GF-D8 (cell line): Measurements from ENCODE around the gene SRA1.

ENCODE experiments used
- DNase-seq: peaks from one replicate; lab custom pipeline; 2025; lab: John Stamatoyannopoulos, UW

The SRA1 gene

DNA sequence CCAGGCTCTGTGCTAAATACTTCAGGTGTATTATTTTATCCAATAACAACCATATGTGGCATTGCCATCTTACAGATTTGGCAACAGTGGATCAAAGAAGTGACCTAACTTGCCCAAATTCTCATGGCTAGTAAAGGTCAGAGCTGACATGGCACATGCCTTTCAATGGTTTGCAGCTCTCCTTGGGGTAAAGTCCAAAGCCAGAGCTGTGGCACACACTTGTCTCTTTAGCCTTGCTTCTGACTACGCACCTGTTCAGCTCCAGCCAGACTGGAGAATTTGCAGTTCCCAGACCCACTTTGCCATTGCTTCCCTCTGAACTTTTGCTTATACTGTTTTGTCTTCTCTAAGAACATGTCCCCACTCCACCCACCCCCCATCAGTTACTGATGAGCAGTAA lies 13.2 kb upstream of the SRA1 start:
- no peak for DNase-seq

DNA sequence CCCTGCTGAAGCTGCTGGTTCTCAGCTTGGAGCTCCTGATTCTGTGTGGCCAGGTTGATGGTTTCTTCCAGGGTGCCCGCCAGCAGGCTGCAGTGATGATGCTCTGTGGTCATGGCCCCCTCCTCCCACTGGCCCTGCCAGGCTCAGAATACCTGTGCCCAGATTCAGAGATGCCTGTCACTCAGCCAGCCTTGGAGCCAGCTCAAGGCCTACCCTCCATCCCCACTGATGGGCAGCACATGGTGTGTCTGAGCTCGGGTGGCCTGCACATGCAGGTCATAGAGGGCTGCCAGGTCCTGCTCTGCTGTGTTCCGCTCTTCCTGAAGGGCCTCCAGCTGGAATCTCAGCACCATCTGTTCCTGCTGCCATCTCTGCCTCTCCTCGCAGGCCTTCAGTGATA lies 12.8 kb upstream of the SRA1 start:
- DNase-seq, result no peak

DNA sequence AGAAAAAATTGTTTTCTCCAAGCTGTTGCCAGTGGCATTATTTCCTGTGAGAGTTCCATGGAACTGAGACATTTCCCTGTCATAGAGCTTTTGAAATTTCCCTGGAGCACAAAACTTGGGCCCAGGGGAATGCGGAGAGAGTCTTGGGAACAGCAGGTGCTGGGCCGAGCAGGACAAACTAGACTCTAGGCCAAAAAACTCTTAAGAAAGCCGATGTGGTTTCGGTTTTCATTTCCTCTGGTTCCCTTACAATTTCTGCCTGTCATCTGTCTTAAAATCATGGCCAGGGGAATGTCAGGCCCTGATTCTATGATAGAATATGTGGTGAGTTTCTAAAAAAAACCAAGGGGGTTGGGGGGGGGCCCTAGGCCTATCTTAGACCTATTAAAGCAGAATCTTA lies 11.9 kb upstream of the SRA1 start:
- DNase-seq, result no peak

DNA sequence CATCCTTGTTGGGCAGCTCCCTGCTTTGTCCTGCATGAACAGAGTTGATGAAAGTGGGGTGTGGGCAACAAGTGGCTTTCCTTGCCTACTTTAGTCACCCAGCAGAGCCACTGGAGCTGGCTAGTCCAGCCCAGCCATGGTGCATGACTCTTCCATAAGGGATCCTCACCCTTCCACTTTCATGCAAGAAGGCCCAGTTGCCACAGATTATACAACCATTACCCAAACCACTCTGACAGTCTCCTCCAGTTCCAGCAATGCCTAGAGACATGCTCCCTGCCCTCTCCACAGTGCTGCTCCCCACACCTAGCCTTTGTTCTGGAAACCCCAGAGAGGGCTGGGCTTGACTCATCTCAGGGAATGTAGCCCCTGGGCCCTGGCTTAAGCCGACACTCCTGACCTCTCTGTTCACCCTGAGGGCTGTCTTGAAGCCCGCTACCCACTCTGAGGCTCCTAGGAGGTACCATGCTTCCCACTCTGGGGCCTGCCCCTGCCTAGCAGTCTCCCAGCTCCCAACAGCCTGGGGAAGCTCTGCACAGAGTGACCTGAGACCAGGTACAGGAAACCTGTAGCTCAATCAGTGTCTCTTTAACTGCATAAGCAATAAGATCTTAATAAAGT lies 11.3 kb upstream of the SRA1 start:
- no peak for DNase-seq

DNA sequence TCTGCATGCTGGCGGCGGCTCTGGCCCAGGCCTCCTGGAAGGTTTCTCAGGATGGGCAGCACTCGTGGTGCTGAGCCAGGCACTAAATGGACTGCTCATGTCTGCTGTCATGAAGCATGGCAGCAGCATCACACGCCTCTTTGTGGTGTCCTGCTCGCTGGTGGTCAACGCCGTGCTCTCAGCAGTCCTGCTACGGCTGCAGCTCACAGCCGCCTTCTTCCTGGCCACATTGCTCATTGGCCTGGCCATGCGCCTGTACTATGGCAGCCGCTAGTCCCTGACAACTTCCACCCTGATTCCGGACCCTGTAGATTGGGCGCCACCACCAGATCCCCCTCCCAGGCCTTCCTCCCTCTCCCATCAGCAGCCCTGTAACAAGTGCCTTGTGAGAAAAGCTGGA lies 10.6 kb upstream of the SRA1 start:
- no peak for DNase-seq

DNA sequence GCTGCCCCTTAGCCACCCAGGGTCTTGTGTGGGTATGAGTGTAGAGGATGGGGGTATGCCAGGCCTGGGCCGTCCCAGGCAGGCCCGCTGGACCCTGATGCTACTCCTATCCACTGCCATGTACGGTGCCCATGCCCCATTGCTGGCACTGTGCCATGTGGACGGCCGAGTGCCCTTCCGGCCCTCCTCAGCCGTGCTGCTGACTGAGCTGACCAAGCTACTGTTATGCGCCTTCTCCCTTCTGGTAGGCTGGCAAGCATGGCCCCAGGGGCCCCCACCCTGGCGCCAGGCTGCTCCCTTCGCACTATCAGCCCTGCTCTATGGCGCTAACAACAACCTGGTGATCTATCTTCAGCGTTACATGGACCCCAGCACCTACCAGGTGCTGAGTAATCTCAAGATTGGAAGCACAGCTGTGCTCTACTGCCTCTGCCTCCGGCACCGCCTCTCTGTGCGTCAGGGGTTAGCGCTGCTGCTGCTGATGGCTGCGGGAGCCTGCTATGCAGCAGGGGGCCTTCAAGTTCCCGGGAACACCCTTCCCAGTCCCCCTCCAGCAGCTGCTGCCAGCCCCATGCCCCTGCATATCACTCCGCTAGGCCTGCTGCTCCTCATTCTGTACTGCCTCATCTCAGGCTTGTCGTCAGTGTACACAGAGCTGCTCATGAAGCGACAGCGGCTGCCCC lies 10.0 kb upstream of the SRA1 start:
- DNase-seq, result no peak

DNA sequence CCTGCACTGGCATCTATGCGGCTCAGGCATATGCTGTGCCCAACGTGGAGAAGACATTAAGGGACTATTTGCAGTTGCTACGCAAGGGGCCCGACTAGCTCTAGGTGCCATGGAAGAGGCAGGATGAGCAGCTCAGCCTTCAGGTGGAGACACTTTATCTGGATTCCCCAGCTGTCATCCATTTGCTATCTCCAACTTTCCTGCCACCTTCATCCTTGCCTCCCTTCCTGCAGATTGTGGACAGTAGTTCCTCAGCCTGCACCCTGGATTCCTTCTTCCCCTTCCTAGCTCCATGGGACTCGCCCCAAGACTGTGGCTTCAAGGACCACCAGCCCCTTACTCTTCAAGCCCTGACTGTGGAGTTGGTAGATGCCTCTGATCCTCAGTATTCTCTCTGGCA lies 9.4 kb upstream of the SRA1 start:
- DNase-seq, result no peak

DNA sequence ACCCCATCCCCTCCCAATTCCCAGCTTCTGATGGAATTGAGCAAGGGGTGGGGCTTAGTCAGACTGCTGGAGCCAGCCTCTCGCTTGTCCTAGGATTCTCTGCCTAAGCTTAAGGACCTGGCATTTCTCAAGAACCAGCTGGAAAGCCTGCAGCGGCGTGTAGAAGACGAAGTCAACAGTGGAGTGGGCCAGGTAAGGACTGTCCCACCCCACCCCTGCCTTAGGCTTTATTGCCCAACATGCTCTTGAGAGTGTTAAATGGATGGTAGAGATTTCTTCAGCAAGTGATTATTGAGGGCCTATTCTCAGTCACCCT lies 8.5 kb upstream of the SRA1 start:
- no peak for DNase-seq

DNA sequence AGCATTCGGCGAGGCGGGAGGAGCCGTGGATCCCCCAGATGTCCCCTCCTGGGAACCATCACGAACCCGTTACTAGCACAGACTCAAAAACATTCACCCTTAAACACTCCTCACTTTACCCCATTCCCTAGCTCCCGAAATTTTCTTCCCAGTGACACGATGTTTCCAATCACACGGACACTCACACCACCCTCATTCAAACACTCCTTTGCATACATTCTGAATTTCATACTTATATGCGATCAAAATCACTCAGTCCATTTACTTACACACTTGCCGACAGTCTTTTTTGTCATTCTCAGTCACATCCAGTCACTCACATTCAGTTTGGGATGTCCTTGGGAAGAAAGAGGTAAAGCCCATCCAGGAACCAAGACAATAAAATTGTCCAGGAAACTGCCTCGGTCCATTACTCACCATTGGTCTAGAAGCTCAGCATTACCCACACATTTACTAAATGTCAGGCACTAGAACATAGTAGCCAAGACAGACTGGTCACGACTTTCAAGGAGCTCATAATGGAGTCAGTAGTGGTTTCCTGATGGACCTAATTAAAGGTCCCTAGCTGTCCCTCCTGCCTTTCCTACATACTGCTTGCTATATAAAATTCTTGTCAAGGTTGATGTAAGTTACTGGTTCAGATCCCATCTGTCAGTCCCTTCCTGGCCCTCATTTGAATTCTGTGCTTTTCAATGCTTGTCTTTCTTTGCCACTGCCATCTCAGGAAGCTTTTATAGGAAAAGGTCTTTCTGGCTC lies 7.9 kb upstream of the SRA1 start:
- DNase-seq, result no peak

DNA sequence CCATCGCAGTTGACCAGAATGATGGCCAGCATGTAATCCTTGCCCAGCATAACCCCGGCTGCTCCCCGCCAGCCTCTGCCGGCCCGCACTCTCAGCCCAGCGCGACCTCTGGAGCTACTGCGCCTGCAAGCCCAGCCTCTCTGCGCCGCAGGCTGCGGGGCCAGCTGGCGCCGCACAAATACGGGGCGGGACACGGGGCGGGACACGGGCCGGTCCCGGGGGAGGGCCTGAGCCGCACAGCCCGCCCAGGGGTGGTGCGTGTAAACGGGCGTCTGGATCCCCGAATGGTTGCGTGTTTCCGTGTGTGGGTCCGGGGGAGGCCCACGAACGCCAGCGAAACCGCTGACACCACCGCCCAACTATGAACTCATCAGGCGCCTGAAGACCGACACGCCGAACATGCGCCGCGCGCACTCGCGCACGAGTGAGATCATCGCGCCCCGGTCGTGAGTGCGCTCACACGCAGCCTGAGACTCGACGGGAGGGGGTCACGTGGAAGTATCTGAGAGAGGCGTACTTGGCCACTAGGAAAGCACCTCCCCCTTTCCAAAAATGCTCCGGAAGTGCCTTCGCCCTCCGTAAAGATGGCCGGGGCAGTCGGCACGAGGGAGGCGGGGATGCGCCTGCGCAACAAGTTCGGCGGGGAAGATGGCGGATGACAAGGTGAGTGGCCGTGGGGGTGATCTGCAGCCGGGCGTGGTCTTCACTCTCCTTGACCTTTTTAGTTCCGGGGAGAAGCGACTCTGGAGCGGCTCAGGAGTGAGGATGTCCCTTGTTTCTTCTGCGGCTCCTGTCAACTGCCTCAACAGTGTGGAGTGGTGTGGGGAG lies 7.1 kb upstream of the SRA1 start, which contains the start of the genes APBB3 and SLC35A4:
Gene APBB3 (minus strand): TSS at position 403 of the 828 bp plus-strand sequence. CDS start 353 bp downstream, at position 50.
Gene SLC35A4 (plus strand): TSS at position 633 of the 828 bp plus-strand sequence. CDS start 2,342 bp downstream, outside the sequence.
- peak; percentile 81 for DNase-seq

DNA sequence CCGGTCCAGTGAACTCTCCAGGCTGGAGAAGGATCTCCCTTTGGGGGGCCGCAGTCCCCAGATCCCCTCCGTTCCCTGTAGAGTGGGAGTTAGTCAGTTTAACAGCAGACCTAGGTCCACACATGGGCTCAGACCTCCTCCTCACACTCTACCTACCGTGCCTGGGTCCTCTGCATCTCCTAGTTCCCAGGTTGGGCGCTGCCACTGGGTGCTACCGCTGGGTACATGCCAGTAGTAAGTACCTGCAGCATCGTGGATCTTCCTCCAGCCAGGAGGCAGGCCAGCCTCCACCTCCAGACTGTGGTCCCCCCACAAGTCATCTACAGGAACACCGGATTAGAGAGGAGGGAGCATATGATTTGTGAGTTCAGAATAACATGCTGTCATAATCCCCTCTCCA lies 6.3 kb upstream of the SRA1 start:
- DNase-seq, result no peak

DNA sequence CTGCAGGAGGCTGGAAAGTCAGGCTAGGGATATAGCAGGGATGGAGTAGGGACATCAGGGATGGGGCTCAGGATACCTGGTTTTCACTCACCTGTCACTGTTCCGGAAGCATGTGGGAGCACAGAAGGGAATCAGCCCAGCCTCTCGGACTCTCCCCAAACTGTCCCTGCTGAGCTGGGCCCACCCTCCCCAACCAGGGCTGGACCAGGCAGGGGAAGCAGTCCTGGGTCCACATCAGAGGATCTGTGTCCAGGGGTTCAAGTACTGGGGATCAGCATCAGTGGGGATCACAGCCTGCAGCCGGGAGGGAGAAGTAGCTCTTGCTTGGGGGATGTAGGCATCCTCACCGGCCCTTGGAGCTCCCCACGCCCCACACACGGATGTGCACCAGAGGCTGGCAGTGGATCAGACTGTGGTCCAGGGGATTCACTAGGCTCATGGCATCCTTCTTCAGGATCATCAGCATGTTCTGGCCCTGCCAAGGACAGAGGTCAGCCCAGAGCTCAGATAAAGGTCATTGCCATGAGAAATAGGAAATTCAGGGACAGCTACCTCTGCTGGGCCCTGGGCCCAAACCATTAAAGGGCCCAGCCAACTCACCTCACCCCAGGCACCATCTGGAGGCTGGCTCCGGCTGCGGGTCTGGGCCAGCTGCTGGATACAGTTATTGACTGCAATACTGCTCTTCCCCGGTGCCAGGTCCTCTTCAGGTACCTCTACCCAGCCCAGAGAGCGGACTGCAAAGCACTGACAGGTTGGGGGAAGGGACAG lies 4.7 kb upstream of the SRA1 start:
- no peak for DNase-seq

DNA sequence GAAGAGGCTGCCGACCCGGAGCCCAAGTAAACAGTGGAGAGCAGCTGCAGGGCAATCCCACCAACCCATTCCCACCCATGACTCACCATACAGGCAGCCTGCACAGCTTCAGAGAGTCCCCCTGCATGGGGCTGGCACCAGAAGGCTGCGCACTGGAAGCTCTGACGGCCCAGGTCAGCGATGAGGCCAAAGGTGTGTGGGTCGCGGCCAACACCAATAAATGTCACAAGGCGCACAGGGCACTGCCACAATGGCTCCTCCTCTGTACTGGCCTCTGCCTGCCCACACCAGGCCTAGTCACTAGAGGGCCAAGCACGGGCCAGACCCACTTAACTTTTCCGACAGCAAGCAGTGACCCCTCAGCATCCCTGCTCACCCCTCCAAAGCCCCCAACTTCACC lies 3.0 kb upstream of the SRA1 start:
- DNase-seq, result no peak

DNA sequence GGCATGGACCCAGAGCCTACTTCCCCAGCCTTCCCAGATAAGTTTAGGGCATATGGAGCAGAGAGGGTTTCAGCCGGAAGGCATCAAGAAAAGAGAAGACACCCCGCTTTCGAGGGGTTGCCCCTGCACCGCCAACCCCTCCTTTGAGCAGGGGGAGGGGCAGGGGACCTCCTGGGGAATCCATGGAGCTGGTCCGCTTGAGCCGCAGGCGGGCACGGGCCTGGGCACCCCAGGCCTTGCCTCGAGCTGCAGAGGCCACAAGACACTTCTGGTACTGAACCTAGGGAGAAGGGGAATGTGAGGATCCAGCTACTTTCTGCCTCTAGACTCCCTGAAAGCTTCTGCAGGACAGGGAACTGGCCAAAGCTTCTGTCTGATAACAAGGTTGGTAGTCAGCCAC lies 1.3 kb upstream of the SRA1 start:
- no peak for DNase-seq

DNA sequence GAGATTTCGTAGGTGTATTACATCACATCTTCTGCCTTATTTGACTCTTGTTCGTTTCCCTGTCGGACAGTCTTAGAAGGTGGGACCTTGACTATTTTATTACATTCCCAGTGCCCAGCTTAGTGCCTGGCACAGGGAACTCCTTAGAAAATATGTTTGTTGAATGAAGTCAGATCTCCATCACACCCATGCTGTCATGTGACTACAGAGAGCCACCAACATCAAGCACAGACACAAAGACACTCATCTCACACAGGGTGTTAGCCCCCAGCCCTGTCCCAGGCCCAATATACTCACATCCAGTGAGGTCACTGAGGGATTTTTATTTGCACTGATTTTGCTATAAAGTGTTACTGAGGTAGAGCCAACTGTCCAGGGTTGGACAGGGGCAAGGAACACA lies 692 bp upstream of the SRA1 start:
- DNase-seq, result no peak

DNA sequence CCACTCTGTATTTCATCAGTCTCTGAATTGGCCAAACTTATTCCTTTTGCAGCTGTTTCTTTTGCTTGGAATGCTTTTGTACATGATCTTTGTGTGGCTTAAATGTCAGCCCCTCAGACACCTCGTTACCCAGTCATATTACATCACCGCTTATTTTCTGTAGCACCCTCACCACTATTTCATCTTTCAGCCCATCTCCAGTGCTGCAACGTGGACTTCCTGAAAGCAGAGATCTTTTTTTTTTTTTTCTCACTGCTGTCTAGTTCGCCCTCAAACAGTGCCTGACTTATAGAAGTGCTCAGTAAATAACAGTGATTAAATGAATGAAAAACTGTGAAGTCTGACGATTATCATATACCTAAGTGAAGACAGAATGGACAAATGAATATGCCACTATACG lies 835 bp downstream of the SRA1 start:
- DNase-seq, result no peak

DNA sequence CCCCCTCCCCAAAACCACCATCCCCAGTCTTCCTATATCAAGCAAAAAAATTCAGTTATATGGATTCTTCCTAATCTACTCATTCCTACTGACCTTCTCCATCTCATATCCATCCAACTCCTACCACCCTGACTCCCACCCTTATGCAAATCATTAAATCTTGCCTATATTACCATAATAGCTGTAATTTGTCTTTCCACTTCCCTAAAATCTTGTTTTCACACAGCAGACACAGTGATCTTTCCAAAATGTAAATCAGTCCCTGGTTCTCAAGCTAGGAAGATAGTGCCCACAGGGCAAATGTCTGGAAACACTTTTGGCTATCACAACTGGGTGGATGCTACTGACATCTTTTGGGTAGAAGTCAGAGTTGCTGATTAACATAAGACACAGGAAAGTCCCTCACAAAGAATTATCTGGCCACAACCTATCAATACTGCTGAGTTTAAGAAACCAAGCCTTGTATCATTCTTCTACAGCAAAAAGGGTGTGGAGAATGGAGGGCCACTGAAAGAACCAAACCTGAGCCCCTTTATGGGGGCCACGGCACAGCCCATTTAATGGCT lies 1.4 kb downstream of the SRA1 start:
- no peak for DNase-seq

DNA sequence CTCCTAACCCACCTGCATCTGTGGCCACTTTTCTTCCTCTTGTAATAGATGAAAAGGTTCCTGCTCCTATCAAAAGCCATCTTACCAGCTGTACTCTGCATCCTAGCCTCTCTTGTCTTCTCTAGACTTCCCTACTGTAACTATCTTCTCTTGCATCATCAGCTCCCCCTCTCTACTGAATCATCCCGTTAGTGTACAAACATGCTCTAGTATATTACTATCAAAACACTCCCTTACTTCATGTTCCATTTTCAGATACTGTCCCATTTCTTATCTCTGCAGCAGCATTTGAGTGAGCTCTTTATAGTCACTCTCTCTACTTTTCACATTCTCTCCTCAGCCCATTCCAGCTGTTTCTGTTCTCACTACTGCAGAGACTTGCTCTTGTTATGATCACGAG lies 2.8 kb downstream of the SRA1 start:
- no peak for DNase-seq

DNA sequence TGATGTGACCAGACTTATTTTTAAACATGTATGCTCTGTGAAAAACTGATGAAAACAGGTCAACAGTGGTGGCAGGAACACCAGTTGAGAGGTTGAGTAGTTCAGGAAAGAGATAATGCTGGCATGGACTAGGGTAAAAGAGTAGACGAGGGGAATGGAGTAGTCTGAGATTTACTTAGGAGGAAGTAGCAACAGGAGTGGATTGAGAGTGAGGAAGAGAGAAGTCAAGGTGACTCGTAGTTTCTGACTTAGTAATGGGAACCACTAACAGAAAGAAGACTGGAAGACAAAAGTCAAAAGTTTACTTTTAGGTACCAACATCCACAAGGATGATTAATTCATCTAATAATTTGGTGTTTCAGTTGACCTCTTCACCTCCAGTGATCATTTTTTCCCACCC lies 3.6 kb downstream of the SRA1 start:
- DNase-seq, result no peak

DNA sequence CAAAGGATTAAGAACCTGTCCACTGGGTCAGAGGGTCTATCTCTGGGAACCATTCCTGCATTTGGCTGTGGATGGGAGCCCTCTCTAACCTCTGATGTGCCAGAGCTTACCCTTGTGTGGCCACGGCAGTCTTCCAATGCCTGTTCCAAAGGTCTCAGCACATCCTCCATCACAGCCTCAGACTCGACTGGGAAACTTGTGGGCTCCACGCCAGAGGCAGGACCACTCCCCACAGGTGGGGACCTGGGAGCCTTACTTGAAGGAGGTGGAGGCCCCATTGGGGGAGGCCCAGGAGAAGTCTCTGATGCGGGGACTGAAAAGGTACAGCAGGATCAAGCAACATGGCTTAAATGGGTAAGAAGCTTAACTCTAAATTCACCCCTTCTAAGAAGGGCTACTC lies 5.4 kb downstream of the SRA1 start:
- DNase-seq, result no peak
